ENCODE data around the gene MAN1C1.

- TF ChIP-seq CTCF (IDR thresholded peaks at IDR 0.05): no peak
- no peak for TF ChIP-seq POLR2A (IDR thresholded peaks at IDR 0.05)
- no peak for TF ChIP-seq EP300 (IDR thresholded peaks at IDR 0.05)
- no peak for TF ChIP-seq POLR2AphosphoS5 (IDR thresholded peaks at IDR 0.05)
Measured at GRCh38 chr1:25620701-25621350, 4.2 kb downstream of the MAN1C1 start.

Measured in sigmoid colon (tissue), 4 donors.